NT2/D1 (cell line): ENCODE data around the gene FRMD8.

Experiments used
- YY1 ChIP-seq: IDR thresholded peaks from 2 replicates; pipeline ENCODE4 v1.6.1; 2011; ENCODE audit not compliant: insufficient read length, insufficient read depth
- ZNF274 ChIP-seq: IDR thresholded peaks from 2 replicates; pipeline ENCODE4 v1.6.1; 2011; ENCODE audit warnings: mild to moderate bottlenecking, low read depth, low read length

DNA sequence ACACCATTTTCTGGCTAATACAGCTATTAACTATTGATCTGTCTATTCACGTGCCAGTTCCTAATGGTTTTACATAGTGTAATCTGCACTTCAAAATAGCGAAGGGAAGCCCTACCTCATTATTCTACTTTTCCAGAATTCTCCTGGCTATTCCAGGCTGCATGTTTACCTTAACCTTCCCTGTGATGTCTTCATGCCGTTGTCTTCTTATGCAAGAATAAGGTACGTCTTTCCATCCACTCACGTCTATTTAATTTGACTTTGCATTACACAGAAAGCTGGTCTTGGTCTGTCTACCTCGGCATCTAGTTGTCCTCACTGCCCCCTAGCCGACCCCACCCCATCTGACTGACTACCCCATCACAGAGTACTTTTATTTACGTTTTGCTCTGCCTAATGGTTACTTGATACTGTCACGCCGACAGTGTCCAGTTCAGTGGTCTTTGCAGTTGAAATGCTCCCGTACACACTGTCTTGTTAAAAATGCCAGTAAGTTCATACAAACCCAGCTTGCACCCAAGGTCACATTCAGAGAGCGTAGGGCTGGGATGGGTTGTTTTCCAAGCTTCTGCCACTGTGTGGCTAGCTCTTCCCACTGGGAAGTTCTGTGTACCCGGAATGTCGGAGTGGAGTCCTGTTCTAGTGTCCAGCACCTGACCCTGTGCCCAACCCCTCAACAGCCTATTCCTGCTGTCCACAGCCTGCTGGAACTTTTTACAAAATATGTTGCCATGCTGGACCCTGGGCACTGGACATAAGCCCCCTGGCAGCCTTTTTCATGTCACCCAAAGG, 51.2 kb downstream of the FRMD8 start:
- TF ChIP-seq YY1 (no peak), ZNF274 (no peak)
